HCT116 (cell line): ENCODE data around the gene SP140L.

Source experiments
- CTCF ChIP-seq, 3 experiments: fragments of 200-600 bp in 1 of 3; sonication (generic) in 1 of 3; IDR thresholded peaks in 2 of 3; conservative IDR thresholded peaks in 1 of 3; 2 replicates each; pipeline ENCODE4 v1.5.1; 2012 to 2017; ENCODE audit warnings: low read depth in 2 of 3, low read length in 2 of 3, antibody characterized with exemption in 1 of 3, borderline replicate concordance in 1 of 3, control low read depth in 1 of 3, mild to moderate bottlenecking in 1 of 3, mixed read lengths in 1 of 3, mixed run types in 1 of 3, moderate library complexity in 1 of 3; ENCODE audit not compliant: insufficient read depth in 1 of 3
- EZH2 ChIP-seq: fragments of 200-600 bp; sonication (generic); IDR thresholded peaks from 2 replicates; pipeline ENCODE4 v1.6.1; 2017; ENCODE audit warnings: antibody characterized with exemption, mixed run types
- FOSL1 ChIP-seq: IDR thresholded peaks from 2 replicates; pipeline ENCODE4 v1.6.1; 2012; ENCODE audit warnings: low read depth
- SIN3A ChIP-seq: IDR thresholded peaks from 2 replicates; pipeline ENCODE4 v1.6.1; 2012; ENCODE audit warnings: low read depth
- TCF7L2 ChIP-seq: IDR thresholded peaks from 2 replicates; pipeline ENCODE4 v1.7.0; 2011; ENCODE audit warnings: borderline replicate concordance, inconsistent platforms; ENCODE audit not compliant: insufficient read depth, insufficient read length; ENCODE audit errors: extremely low read depth

DNA sequence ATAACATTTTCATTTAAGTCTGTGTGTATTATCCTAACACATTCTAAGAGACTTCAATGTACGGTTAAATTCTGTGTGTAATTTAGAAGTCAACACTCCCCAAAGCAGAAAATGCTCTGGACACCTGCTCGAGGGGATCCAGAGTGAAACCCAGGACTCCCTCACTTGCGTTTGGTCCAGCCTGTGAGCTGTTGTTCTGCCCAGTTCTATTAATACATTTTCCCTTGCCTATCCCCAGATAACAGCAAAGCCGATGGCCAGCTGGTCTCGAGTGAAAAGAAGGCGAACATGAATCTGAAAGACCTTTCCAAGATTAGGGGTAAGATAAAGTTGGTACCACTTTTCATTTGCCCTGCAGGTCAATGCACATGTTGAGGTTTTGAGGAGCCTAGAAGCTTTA, 58.0 kb downstream of the SP140L start:
- no peak for TF ChIP-seq EZH2
- no peak for TF ChIP-seq TCF7L2
- TF ChIP-seq FOSL1: no peak
- no peak for TF ChIP-seq CTCF (IDR thresholded peaks at IDR 0.05 in 2 of 3, conservative IDR thresholded peaks at IDR 0.05 in 1 of 3; ENCODE audit: borderline replicate concordance in 1 of 3, insufficient read depth in 1 of 3, low read depth in 2 of 3, low read length in 2 of 3)
- no peak for TF ChIP-seq SIN3A
